ENCODE measurements around the gene CHCHD10. TPM values are rescaled to one million over a fixed set of nuclear protein-coding genes. Genes with fewer than 3 reads are reported as not detected.
A peak's percentile ranks its signal among the peaks of the same experiment; 100 is the strongest.

The CHCHD10 gene
- 76.0 and 90.5 TPM in 2 replicates for total RNA-seq (2014; rRNA removed; shearing (Covaris generic))
- 197 and 213 TPM in 2 replicates for polyA plus RNA-seq (2015; cell fraction: cytosol; rRNA removed)
- 60.0 and 63.5 TPM in 2 replicates for polyA plus RNA-seq (2015; cell fraction: nucleus; rRNA removed)

- peak; percentile 91 for DNase-seq (ENCODE audit: low read depth, low spot score)
- in situ Hi-C loops (cut with HindIII; ENCODE audit: low pct_unique_long_range_greater_than_20kb, low sequenced_read_pairs) = no loop called here
Observed at GRCh38 chr22:23767673-23768548, at the start of gene CHCHD10. Gene CHCHD10 (minus strand): TSS chr22:23767972. CDS start chr22:23767874, 98 bp downstream.

- DNase-seq (ENCODE audit: low read depth, low spot score) = no peak
- in situ Hi-C loops (cut with HindIII; ENCODE audit: low pct_unique_long_range_greater_than_20kb, low sequenced_read_pairs) = no loop called here
Observed at GRCh38 chr22:23817146-23817545, 49.4 kb upstream of the CHCHD10 start.

GRCh38 chr22:23816156-23816976, 48.6 kb upstream of the CHCHD10 start:
- no peak for DNase-seq (ENCODE audit: low read depth, low spot score)
- in situ Hi-C loops (cut with HindIII; ENCODE audit: low pct_unique_long_range_greater_than_20kb, low sequenced_read_pairs) = no loop called here

- no peak for DNase-seq (ENCODE audit: low read depth, low spot score)
- in situ Hi-C loops (cut with HindIII; ENCODE audit: low pct_unique_long_range_greater_than_20kb, low sequenced_read_pairs) = no loop called here
Observed at GRCh38 chr22:23815541-23816155, 47.9 kb upstream of the CHCHD10 start.

GRCh38 chr22:23812378-23812777, 44.6 kb upstream of the CHCHD10 start:
- no peak for DNase-seq (ENCODE audit: low read depth, low spot score)
- in situ Hi-C loops (cut with HindIII; ENCODE audit: low pct_unique_long_range_greater_than_20kb, low sequenced_read_pairs) = no loop called here

- in situ Hi-C loops (cut with HindIII; ENCODE audit: low pct_unique_long_range_greater_than_20kb, low sequenced_read_pairs) = no loop called here
- no peak for DNase-seq (ENCODE audit: low read depth, low spot score)
Observed at GRCh38 chr22:23806837-23807236, 39.1 kb upstream of the CHCHD10 start.

GRCh38 chr22:23804781-23805291, 37.1 kb upstream of the CHCHD10 start:
- in situ Hi-C loops (cut with HindIII; ENCODE audit: low pct_unique_long_range_greater_than_20kb, low sequenced_read_pairs) = no loop called here
- no peak for DNase-seq (ENCODE audit: low read depth, low spot score)

- in situ Hi-C loops (cut with HindIII; ENCODE audit: low pct_unique_long_range_greater_than_20kb, low sequenced_read_pairs) = no loop called here
- no peak for DNase-seq (ENCODE audit: low read depth, low spot score)
Observed at GRCh38 chr22:23803001-23803819, 35.4 kb upstream of the CHCHD10 start.

GRCh38 chr22:23801886-23802377, 34.2 kb upstream of the CHCHD10 start:
- in situ Hi-C loops (cut with HindIII; ENCODE audit: low pct_unique_long_range_greater_than_20kb, low sequenced_read_pairs) = no loop called here
- DNase-seq (ENCODE audit: low read depth, low spot score) = no peak

GRCh38 chr22:23801238-23801821, 33.6 kb upstream of the CHCHD10 start:
- in situ Hi-C loops (cut with HindIII; ENCODE audit: low pct_unique_long_range_greater_than_20kb, low sequenced_read_pairs) = no loop called here
- DNase-seq (ENCODE audit: low read depth, low spot score) = no peak

GRCh38 chr22:23800297-23801237, 32.8 kb upstream of the CHCHD10 start:
- in situ Hi-C loops (cut with HindIII; ENCODE audit: low pct_unique_long_range_greater_than_20kb, low sequenced_read_pairs) = no loop called here
- DNase-seq (ENCODE audit: low read depth, low spot score) = no peak

GRCh38 chr22:23796461-23796860, 28.7 kb upstream of the CHCHD10 start:
- peak; percentile 84 for DNase-seq (ENCODE audit: low read depth, low spot score)
- in situ Hi-C loops (cut with HindIII; ENCODE audit: low pct_unique_long_range_greater_than_20kb, low sequenced_read_pairs) = no loop called here

- DNase-seq (ENCODE audit: low read depth, low spot score) = no peak
- in situ Hi-C loops (cut with HindIII; ENCODE audit: low pct_unique_long_range_greater_than_20kb, low sequenced_read_pairs) = no loop called here
Observed at GRCh38 chr22:23793326-23793725, 25.6 kb upstream of the CHCHD10 start.

GRCh38 chr22:23791738-23792645, 24.2 kb upstream of the CHCHD10 start:
- in situ Hi-C loops (cut with HindIII; ENCODE audit: low pct_unique_long_range_greater_than_20kb, low sequenced_read_pairs) = no loop called here

More at GRCh38 chr22:23791738-23792645, 24.2 kb upstream of the CHCHD10 start:
- no peak for DNase-seq (ENCODE audit: low read depth, low spot score)

Measured in SK-MEL-5 (cell line).